AG10803 (cell line): ENCODE measurements around the gene SFTPA1.
"Not testable (repeated sequence)": the region's sequence is repeated elsewhere in the genome, so short reads cannot be mapped to it uniquely, and the experiment has no call there.

Source experiments
- DNase-seq: peaks from one replicate; pipeline ENCODE4 v3.0.0; 2010; ENCODE audit warnings: low read depth
- H3K4me3 ChIP-seq: 2 replicates; pipeline ENCODE4 v1.5.1; 2011; ENCODE audit warnings: mild to moderate bottlenecking, low read length, control low read depth
- TF ChIP-seq, protein P1 (sequence below): conservative IDR thresholded peaks from 2 replicates; pipeline ENCODE4 v1.5.1; 2011; ENCODE audit warnings: mild to moderate bottlenecking, low read length, control low read depth, inconsistent platforms

Gene SFTPA1

DNA sequence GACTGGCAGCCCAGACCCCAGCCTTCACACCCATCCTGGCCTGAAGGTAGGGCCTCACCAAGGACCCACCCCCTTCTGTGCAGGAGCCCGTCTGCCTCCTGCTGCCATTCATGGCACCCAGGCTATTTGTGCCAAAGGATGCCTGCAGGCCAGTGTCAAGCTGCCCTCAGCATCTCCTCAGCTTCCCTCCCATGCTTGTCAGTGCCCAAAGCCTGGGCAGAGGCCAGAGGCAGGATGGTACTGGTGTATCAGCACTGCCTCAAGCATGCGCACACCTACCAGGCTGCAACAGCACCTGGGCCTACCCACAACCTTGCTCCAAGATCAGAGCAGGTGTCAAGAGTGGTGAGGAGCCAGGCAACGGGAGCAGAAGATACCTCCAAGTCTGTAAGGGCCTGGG is 27.6 kb downstream of the SFTPA1 start:
- no peak overlapping the region for H3K4me3 ChIP-seq
- TF ChIP-seq, protein P1, sequence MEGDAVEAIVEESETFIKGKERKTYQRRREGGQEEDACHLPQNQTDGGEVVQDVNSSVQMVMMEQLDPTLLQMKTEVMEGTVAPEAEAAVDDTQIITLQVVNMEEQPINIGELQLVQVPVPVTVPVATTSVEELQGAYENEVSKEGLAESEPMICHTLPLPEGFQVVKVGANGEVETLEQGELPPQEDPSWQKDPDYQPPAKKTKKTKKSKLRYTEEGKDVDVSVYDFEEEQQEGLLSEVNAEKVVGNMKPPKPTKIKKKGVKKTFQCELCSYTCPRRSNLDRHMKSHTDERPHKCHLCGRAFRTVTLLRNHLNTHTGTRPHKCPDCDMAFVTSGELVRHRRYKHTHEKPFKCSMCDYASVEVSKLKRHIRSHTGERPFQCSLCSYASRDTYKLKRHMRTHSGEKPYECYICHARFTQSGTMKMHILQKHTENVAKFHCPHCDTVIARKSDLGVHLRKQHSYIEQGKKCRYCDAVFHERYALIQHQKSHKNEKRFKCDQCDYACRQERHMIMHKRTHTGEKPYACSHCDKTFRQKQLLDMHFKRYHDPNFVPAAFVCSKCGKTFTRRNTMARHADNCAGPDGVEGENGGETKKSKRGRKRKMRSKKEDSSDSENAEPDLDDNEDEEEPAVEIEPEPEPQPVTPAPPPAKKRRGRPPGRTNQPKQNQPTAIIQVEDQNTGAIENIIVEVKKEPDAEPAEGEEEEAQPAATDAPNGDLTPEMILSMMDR = no peak
- DNase-seq = no peak

DNA sequence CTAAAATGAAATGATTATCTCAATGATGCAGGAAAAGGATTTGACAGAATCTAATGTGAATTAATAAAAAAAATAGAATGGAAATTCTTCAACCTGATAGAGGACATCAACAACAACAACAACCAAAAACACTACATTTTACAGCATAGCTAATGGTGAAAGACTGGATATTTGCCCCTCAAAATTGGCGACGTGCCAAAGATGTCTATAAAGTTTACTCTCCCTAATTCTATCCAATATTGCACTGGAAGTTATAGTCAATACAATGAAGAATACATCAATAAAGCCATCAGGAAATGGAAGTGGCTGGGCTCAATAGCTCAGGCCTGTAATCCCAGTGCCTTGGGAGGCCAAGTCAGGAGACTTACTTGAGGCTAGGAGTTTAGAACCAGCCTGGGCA is 42.0 kb downstream of the SFTPA1 start:
- not testable (repeated sequence) for H3K4me3 ChIP-seq, DNase-seq

DNA sequence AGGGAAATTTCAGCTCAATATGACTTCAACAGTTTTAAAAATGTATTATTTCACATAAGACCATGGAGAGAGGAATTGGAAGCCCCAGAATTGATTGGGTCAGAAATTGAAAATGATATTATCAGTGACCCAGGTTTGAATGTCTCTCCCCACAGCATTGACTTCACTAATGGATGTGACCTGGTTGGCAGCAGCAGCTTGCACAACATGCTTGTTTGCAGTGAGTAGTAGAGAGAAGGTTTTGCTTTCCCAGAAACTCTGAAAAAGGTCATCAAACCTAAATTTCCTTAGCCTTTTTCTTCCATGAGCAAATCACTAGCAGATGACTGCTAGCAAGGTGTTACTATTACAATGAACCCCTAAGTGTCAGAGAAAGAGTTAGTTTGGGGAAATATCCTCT is 52.5 kb downstream of the SFTPA1 start:
- not testable (repeated sequence) for H3K4me3 ChIP-seq, DNase-seq

DNA sequence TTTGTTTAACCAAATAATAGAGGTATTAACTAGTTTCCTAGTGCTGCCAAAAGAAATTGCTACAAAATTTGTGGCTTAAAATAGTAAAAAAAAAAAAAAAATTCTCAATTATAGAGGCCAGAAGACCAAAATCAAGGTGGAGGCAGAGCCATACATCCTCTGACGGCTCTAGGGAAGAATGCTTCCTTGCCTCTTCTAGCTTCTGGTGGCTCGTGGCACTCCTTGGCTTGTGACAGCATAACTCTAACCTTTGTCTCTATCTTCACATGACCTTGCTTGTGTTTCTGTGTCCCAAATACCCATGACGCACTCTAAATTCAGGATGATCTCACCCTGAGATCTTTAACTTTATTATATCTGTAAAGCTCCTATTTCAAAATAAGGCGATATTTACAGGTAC is 53.9 kb downstream of the SFTPA1 start:
- not testable (repeated sequence) for DNase-seq, H3K4me3 ChIP-seq
